ENCODE data around the gene TTC4.
A peak's percentile ranks its signal among the peaks of the same experiment; 100 is the strongest.
"Not testable (repeated sequence)": the region's sequence is repeated elsewhere in the genome, so short reads cannot be mapped to it uniquely, and the experiment has no call there.

The TTC4 gene

DNA sequence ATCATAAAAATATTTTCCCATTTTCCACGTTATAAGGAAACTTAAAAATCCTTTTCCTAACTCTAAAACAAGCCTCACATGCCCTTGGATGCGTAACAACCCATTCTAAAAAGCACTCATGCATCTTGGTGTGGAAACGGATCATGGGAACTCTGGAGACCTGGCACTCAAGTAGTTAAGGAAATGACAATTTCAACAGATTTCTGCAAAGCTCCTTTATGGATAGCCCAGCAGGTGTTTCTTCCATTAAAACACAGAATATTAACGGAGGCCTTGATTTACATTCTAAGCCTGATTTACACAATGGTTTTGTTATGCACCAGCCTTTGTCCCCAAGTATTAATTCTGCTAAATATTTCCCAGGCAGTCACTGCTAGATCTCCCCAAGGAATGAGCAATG lies 35.8 kb downstream of the TTC4 start:
- DNase-seq, result no peak

DNA sequence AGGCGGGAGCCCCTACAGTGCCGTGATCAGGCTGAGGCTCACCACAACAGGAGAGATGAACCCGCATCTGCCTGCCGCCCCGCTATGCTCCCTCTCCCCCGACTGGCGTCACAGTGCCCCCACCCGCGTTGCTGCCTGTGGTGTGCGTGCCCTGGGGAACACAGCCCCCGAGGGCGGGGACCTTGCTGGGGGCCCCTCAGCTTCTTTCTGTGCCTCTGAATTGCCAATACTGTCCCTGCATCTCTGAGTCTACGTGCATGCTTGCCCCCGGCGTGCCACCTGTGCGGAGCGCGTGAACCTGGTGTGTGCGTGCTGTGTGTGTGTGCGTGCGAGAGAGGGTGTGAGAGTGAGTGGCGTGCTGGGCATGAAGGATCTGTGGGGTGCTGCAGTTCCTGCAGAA lies 38.4 kb downstream of the TTC4 start:
- no peak for DNase-seq

DNA sequence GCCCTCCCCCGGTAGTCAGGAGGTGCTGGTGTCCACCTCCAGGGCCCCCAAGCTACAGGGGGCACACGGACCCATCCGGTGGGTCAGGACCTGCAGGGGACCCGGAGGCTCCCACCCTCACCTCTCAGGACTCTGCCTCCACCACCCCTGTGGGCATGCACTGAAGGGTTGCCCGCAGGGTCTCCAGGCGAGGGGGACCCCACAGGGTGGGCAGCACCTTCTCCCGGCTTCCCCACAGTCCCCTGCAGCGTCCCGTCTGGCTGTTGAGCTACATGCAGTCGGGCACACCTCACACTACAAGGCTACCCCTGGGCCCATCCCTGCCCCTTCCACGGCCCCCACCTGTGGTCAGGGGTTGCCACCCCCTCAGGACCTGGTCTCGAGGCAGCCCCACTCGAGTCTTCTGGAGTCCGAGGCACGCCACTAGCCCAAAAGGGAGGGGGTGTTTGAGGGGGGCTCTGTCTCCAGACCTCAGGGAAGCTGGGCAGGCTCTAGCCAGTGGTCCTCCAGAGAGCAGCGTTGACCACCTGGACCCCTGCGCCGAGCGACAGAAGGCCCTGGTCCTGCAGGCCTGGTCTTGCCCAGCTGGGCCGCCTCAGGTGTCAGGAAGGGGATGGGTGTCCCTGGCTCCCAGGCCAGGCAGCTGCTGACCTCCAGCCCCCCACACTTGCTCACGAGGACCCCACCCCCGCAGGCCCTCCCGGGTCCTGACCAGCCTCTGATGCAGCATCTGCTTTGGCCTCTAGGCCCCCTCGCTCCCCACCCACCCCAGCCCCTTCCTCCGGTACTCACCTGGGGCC lies 39.0 kb downstream of the TTC4 start:
- DNase-seq, result no peak

DNA sequence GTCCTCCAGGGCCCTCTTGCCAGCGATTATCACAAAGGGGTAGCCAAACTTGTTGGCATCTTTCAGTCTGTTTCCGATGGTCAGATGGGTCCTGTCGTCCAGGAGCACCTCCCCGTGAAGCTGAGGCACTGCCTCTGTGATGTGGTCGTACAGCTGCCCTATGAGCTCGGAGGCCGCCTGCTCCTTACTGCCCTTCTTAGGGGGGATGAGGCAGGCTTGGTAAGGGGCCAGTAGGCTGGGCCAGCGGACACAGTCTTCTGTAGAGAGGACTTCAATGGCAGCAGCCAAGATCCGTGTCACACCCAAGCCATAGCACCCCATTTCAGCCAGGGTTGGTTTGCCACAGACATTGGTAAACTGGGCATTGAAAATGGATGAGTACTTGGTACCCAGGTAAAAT lies 42.2 kb downstream of the TTC4 start:
- DNase-seq, result no peak

DNA sequence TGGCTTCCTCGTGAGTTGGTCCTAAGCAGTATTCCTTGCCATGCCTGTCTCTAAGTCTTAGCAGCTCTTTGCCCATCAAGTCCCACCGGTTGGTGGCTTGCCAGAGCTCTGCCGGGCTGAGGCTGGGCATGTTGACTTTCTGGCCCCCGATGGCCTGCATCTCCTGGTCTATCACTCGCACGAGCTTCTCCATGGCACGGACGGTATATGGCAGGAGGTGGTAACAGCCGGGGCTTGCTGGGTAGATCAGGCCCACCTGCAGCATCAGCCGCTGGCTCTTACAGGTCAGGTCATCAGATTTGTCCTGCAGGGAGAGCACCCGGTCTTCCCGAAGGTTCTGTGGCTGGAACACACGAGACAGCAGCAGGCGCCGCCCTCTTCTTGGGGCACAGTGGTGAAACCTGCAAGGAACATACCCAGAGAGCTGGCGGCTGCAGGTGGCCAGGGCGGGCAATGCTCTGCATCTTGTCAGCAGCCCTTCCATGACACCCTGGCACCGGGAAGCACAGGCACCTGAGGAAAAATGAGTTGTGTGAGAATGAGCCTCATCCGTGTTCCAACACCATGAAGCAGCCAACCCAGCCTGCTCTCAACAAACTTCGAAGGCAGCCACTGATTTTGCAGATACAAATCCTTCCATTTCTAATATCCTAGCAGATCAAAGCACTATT lies 43.2 kb downstream of the TTC4 start:
- no peak for DNase-seq

DNA sequence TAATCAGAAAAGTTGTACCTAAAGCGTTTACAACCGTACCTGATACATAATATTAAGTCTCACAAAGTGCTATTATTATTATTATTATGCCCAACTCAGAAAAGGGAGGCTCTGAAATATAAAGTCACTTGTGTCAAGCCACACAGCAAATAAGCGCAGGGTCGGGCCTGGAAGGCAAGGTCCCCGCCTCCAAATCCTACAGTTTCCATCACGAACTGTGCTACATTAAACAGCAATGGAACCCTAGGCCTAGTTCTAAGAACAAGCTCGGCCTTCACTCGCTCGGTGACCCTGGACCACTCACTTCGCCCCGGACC lies 48.1 kb downstream of the TTC4 start:
- no peak for DNase-seq

DNA sequence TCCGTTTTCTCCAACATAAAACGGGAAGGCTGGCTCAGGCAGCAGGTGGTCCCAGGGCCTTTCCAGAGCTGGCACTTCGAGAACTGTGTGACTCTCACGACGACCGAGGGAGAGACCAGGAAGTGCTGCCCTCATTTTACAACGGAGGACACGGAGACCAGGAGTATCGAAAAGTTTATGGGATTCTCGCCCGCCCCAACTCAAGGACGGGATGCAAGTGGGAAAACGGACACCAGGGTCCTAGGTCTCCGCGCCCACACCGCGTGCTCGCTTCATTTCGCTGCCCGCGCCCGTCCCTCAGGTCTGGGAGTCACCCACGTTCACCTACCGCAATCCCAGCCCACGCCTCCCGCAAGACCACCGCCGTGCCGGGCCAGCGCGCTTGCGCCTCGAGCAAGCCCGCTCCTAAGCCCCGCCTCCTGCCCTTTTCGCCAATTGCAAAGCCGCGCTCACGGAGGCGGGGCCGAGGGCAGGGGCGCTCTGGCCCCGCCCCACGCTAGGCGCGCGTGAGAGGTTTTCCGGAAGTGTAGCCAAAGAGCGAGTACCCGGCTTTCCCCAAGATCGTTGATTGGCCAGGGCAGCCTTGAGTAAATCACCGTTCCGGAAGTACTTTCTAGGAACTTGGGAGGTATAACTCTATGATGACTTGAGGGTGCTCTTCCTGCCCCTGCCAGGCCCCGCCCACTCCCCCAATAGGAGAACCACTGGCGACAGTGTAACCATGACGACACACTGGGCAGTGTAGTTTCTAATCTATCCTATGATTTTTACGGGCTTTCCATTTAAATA lies 48.7 kb downstream of the TTC4 start, which contains the start of gene PARS2:
TSS of gene PARS2 (minus strand) at position 391 of the 789 bp plus-strand sequence. CDS start 5,362 bp downstream, outside the sequence.
- DNase-seq, result peak; percentile 100

DNA sequence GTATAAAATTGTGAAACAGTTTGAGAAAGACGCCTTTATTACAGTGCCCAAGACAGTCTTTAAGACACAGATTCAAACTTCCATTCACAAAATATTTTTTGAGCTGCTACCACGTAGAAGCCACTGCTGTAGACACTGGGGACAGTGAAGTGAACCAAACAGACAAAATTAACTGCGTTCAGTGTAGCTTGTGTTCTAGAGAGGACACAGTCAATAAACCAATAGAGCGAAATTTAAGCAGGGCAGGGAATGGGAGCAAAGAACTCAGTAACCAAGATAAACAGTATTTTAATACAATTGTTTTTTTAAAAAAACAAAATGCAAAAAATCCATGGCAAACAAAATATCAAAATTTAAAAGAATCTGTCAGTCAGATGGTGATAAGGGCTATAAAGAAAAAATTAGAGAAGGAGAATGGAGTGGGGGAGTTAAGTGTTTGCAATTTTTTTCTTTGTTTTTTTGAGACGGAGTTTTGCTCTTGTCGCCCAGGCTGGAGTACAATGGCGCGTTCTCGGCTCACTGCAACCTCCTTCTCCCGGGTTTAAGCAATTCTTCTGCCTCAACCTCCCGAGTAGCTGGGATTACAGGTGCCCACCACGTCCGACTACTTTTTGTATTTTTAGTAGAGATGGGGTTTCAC lies 49.4 kb downstream of the TTC4 start:
- DNase-seq, result no peak

DNA sequence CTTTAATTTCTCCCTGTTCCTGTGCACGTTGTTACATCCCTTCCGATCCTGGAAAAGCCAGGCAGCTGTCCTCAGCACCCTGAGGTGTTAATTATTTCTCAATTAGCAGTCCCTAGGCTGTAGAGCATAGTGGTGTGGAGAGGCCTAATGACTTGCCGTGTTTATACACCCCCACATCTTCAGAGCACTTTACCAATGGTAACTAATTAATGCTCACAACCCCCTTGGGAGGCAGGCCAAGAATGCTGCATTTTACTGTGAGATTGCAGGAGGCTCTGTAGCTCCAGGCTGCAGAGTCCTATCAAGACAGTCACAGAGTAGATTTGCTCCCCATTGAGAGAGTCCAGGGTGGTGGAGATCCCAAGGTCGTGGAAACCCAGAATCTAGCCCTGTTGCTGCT lies 51.1 kb downstream of the TTC4 start:
- DNase-seq, result no peak

DNA sequence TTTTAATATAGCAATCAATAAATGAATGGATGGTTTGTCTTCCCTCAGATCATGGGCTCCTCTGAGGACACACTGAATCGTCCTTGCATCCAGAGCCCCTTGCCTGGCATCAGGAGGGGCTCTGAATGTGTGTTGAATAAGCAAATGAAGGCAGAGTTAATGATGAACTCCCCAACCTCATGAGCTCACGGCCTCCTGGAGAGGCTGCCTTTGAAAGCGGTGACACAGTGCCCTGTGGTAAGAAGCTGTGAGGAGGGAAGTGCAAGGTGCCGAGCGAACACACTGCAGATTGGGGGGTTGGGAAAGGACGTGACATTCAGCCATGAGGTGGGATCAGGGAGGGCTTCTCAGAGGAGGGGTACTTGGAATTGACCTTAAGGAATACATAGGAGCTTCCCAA lies 51.9 kb downstream of the TTC4 start:
- DNase-seq, result no peak

DNA sequence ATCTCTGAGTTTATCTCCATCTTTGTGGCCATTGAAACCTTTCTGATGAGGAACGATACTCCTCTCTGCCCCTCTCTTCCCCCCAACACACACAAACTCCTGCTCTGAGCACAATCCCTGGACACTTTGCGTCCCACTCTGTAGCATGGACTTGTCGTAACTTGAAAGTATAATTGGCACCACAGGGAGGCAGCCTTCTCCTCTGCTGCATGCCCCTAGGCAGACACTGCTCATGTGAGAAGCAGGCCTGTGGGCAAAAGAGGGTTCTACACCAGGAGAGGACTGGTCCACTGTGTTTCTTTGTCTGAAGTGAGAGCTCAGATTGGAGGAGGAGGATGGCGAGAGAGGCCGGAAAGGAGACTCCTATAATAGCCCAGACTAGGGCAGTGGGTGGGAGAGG lies 52.4 kb downstream of the TTC4 start:
- no peak for DNase-seq

DNA sequence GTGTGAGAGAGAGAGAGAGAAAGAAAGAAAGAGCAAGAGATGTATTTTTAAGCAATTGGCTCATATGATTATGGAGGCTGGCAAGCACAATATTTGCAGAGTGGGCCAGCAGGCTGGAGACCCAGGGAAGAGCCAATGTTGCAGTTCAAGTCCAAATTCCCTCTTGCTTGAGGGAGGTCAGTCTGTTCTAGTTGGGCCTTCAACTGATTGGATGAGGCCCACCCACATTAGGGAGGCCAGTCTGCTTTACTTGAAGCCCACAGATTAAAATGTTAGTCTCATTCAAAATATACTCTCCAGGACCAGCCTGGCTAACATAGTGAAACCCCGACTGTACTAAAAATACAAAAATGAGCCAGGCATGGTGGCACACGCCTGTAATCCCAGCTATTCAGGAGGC lies 57.3 kb downstream of the TTC4 start:
- DNase-seq, result no peak

DNA sequence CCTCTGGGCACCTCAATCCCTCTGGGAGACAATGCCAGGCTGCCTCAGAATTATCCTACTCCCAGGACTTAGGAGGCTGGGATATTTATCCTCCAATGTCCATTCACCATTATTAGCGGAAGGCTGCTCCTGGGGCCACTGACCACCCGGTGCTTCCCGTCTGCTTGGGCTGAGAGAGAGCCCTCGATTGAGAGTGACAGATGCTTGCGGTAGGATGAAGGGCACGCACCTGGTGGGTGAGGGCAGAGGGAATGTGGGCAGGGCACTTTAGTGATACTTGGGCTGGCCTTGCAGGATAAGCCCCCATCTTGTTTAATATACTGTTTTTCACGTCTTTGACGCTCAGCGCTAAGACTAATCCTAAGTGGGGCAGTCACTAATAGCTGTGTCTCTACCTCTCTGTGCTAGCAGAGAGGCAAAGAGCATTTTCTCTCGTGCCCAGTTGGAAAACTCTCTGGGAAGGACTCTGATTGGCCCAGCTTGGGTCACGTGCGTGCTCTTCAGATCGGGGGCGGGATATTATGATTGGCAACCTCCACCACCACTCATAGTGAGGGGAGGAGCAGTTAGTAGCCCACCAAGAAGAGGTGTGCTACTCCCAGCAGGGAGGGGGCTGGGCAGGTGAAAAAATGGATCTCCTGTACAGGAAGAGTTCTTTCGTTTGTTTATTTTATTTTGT lies 59.3 kb downstream of the TTC4 start:
- DNase-seq, result peak; percentile 15

DNA sequence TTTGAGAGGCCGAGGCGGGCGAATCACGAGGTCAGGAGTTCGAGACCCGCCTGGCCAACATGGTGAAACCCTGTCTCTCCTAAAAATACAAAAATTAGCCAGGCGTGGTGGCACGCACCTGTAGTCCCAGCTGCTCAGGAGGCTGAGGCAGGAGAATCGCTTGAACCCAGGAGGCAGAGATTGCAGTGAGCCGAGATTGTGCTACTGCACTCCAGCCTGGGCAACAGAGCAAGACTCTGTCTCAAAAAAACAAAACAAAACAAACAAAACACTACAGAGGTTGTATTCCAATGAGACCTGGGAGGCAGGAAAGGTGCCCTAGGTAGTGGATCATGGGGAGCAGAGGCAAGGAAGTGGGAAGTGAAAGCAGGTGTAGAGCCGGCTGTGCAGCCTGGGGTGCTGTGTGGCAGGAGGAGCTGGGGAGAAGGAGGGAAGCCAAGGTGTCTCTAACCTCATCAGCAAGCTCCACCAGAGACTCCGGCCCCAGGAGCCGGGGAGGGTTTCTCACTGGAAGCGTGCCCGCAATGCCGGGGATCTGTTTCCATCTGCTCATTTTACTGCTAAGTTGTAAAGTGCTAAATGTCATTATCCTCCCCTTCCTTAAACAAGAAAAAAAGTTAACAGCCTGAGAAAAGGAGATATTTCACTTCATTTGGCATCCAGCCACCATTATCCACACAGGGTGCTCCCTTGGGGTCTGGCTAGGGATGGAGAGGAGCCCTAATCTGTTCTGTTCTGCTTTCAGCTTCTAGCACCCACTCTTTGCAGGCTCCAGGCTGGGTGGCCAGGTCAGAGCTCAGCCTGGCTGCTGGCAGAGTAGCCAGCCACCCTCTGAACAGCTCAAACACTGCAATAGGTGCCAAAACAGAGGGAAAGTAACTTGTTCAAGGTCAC lies 60.4 kb downstream of the TTC4 start:
- DNase-seq, result not testable (repeated sequence)

DNA sequence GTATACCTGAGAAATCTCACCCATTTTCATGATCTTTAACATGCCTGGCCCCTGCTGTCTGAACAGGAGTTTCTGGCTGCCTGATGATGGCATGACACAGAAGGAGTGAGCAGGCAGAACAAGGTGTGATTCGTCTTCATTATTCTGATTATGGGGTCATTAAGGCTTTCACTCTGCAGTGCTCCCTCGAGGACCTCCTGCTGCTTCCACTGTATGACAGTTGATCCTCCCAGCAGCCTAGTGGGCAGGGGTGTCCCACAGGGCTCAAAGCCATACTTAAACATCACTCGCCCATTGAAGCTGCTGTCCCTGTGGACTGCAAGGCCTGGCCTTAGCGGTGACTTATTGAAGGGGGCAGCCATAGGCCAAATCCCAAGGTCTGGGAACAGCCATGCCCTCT lies 61.4 kb downstream of the TTC4 start:
- DNase-seq, result no peak

DNA sequence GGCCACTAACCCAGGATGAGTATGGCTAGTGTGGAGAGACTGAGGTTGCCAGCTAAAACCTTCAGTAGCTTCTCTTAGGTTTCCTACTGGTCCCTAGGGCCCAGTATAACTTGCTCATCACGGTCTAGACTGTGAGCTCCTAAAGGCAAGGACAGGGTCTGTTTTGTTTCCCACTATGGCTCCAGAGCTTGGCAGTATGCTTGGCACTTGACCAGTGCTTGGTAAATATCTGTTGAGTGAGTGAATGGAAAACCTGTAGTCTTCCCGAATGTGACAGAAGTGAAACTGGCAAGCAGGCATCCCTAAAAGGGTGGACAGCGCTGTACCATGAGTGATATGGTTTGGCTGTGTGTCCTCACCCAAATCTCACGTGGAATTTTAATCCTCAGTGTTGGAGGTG lies 61.8 kb downstream of the TTC4 start:
- no peak for DNase-seq

DNA sequence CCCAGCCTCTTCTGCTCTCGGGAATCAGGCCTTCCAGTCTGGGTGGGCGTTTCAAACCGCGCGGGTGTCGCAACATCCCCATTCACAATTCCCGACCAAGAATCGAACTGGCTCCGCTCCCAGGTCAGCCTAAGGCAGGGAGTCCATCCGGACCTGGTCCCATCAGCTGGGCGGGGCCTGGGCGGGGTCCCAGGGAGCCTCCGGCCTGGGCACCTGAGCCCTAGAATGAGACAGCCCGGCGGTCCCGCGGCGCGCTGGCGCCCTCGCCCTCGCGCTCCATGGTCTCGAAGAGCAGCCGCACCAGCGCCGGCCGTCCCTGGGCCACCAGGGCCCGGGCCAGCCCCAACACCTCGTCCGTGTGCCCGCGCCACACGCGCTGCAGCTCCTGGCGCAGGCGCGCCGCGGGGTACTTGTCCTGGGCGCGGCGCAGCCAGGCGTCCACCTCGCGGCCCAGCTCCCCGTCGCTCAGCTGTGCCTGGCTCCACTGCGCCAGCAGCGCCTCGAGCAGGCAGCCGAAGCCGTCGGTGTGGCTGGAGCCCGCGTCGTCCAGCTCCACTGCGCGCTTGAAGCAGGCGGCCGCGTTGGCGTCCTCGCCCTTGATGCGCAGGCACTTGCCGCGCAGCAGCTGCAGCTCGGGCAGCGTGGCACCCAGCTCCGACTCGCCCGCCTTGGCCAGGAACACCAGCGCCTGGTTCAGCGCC lies 65.5 kb downstream of the TTC4 start:
- no peak for DNase-seq

DNA sequence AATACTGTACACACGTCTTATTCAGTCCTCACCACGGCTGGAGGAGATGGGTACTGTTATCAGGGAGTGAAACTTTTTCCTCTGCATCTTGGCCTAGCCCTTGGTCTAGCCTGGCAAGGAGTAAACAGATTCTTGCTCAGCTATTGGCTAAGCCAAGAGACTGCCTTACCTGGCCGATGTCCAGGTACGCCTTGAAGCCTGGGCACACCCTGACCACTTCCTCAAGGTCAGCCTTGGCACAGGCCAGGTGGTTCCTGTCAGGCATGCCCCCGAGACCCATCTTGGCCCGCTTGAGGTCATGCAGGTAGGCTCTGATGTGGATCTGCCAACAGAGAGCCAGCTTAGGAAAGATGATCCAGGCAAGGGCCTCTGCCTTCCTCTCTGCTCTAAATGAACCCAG lies 66.5 kb downstream of the TTC4 start:
- DNase-seq, result no peak

DNA sequence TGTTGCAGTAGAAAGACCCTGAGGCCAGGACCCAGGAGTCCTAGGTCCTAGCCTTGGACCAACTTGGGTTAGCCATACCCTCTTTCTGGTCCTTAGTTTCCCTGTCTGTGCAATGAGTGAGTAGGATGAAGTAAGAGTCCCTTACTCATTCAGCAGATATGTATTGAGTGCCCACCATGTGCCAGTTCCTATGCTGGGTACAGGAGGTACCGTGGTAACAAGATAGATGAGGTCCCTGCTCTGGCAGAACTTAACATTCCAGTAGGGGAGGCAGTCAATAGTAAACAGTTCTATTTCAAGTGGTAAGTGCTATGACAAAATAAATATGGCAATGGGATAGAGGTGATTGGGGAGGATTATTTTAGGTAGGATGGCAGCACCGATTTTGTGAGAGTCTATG lies 66.9 kb downstream of the TTC4 start:
- DNase-seq, result no peak

DNA sequence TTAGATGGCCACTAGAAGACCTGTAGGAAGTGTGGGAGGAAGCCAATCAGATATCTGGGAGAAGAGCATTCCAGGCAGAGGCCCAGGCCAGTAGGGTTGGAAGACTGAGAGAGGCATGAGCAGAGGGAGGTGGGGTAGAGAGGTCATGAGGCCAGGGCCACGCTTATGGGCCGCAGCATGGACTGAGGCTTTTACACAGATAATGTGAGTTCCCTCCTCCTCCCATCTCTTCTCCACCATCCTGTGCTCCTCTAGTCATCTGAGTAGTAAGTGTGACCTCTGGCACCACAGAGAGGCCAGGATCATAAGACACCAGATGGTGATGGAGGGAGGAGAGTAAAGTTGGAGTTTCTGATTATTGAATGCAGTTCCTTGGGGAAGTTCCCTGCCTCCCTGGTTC lies 68.4 kb downstream of the TTC4 start:
- no peak for DNase-seq

DNA sequence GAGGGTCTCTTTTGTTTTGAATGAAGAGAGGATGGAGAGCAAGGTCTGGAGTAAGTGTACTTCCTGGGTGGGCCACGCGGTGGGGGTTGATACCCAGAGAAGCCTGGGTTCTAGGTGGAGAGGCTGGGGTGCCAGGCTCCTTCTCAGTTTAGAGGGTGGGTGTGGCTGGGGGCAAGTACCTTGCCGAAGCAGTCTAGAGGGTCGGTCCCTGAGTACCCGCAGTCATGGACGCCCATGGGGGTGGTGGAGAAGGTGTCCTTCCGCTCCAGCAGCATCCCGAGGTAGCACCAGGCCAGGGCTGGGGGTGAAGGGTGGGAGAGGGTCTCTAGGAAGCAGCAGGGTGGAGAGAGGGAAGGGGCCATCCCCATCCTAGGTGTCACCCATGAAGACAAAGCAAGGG lies 71.1 kb downstream of the TTC4 start:
- DNase-seq, result no peak
